EH (cell line): ENCODE measurements around the gene CBX8.

Experiments
- DNase-seq: peaks from one replicate; pipeline ENCODE4 v3.0.0-alpha.2; 2015; ENCODE audit warnings: low read depth

The CBX8 gene

GRCh38 chr17:79796763-79797491, at the start of gene CBX8:
TSS of gene CBX8 (minus strand) at chr17:79797077. CDS start at chr17:79796998, 79 bp downstream.
- peak; percentile 99 for DNase-seq

DNA sequence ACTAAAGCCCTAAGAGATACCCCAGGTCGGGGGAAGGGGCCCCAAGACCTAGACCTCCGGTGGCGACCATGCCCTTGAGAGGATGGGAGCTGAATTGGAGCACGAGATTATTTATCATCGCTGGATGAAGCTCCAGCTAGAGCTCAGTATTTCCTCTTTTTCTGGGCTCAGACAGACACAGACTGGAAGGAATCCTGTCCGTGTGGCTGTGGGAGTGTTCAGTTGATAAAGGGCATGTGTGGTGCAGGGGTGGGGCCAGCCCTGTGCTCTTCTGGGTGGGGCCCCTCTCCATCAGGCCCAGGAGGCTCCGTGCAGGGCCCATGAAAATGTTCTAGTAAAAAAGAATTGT, 48.7 kb upstream of the CBX8 start:
- DNase-seq: peak; percentile 41

DNA sequence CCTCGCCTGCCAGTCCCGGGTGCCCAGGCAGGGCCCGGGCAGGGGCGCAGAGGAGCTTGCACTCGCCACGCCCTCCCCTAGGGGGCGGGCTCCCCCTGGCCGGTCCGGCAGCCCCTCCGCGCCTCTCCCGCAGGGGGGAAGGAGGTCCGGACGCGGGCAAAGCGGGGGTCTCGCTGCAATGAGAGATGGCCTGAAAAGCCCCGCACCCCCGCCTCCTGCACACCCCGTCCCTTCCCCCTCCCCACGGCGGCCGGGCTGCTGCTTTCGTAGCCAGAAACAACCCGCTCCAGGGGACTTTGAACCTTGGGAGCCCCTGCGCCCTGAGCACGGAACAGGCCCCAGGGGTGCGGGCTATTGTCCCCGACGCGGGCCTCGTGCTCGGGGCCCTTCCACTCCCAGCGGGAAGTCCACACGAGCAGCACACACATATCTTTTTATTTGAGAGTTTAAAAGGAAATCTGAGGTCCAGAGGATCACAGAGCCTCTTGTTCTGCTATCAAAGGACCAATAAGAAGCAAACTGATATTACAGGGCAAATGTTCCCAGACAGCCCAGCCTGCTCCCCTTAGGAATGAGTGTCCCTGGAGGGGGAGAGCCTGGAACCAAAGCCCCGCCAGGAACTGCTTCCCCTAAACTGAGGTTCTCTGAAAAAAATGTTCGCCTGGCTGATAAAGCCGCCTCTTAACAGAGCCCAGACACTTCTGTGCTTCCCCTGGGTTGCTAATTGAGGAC, 48.2 kb upstream of the CBX8 start:
- DNase-seq: peak; percentile 42

DNA sequence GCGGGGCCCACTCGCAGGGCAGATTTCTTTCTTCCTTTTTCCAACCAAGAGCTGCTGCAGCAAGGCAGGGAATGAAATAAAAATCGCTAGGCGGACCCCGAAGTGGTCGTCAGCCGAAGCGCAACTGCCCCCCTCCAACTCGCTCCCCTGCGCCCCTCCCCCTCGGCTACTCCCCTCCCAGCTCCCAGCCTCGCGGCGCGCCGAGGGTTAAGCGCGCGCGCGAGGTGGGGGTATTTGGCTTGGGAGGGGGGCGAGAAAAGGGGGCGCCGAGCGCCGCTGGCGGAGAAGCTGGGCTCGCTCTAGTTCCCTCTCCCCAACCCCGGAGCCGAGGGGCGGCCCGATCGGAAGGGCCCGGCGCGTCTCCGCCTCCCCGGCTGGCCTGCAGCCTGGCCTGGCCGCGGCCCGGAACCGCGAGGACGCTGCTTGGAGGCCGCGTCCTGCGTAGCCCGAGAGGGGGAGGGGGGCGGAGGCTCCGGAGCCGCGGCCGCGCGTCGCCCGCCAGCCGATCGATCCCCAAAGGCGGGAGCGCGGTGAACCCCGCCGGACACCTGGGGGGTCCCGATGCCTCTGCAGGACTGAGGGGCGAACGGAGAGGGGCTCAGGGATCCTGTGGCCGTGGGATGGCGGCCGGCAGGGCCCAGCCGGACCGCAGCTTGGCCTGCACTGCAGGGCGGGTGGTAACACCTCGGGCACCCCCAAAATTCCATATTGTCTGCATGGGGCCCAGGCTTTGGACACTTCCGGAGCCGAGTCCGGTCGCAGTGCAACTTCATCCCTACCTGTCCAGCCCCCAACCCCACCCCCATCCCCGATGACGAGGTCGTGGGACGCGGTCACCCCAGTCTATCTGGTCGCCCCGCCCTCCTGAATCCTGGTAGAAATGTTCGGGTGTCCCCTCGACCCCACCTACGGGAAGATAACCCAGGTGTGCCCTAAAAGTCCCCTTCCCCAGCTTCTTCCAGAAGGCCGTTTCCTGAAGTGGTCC, 47.2 kb upstream of the CBX8 start:
- peak; percentile 74 for DNase-seq

DNA sequence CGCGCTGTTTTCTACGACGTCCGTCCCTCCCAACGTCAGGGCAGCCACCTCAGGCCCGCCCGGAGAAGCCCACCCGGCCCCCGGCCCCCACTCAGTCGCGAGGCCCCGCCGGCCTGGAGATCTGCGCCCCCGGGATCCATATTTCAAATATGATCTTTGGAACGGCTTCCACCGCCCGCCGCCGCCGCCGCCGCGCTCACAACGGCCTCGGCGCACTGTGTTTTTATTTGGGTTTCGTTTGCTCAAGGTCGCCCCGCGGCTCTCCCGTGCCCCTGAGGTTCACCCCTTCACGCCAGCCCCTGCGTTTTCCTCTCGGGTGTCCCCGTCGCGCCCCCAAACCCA, 46.6 kb upstream of the CBX8 start:
- no peak for DNase-seq

GRCh38 chr17:79842656-79843473, 46.0 kb upstream of the CBX8 start:
- DNase-seq: no peak

- DNase-seq: no peak
These were observed 45.3 kb upstream of the CBX8 start for GRCh38 chr17:79842136-79842655.

DNA sequence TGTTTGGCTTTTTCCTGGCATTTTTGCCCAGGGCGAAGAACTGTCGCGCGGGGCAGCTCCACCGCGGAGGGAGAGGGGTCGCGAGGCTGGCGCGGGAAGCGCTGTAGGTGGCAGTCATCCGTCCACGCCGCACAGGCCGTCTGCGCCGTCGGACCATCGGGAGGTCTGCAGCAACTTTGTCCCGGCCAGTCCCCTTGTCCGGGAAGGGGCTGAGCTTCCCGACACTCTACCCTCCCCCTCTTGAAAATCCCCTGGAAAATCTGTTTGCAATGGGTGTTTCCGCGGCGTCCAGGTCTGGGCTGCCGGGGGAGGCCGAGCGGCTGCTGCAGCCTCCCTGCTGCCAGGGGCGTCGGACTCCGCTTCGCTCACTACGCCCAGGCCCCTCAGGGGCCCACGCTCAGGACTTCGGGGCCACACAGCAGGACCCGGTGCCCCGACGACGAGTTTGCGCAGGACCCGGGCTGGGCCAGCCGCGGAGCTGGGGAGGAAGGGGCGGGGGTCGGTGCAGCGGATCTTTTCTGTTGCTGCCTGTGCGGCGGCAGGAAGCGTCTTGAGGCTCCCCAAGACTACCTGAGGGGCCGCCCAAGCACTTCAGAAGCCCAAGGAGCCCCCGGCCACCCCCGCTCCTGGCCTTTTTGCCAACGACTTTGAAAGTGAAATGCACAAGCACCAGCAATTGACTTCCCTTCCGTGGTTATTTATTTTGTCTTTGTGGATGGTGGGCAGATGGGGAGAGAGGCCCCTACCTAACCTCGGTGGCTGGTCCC, 44.7 kb upstream of the CBX8 start:
- DNase-seq: no peak

- no peak for DNase-seq
These were observed 44.1 kb upstream of the CBX8 start for GRCh38 chr17:79840989-79841286.

DNA sequence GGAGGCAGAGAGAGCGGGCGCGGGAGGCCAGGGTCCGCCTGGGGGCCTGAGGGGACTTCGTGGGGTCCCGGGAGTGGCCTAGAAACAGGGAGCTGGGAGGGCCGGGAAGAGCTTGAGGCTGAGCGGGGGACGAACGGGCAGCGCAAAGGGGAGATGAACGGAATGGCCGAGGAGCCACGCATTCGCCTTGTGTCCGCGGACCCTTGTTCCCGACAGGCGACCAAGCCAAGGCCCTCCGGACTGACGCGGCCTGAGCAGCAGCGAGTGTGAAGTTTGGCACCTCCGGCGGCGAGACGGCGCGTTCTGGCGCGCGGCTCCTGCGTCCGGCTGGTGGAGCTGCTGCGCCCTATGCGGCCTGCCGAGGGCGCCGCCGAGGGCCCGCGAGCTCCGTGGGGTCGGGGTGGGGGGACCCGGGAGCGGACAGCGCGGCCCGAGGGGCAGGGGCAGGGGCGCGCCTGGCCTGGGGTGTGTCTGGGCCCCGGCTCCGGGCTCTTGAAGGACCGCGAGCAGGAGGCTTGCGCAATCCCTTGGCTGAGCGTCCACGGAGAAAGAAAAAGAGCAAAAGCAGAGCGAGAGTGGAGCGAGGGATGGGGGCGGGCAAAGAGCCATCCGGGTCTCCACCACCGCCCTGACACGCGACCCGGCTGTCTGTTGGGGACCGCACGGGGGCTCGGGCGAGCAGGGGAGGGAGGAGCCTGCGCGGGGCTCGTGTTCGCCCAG, 43.6 kb upstream of the CBX8 start:
- DNase-seq: peak; percentile 51

- DNase-seq: peak; percentile 92
These were observed 42.7 kb upstream of the CBX8 start, which contains the start of gene CBX4 for GRCh38 chr17:79839356-79840268. TSS of gene CBX4 (minus strand) at chr17:79839440. CDS start at chr17:79839251, 189 bp downstream.

GRCh38 chr17:79838522-79839274, 41.8 kb upstream of the CBX8 start:
- DNase-seq: peak; percentile 67

DNA sequence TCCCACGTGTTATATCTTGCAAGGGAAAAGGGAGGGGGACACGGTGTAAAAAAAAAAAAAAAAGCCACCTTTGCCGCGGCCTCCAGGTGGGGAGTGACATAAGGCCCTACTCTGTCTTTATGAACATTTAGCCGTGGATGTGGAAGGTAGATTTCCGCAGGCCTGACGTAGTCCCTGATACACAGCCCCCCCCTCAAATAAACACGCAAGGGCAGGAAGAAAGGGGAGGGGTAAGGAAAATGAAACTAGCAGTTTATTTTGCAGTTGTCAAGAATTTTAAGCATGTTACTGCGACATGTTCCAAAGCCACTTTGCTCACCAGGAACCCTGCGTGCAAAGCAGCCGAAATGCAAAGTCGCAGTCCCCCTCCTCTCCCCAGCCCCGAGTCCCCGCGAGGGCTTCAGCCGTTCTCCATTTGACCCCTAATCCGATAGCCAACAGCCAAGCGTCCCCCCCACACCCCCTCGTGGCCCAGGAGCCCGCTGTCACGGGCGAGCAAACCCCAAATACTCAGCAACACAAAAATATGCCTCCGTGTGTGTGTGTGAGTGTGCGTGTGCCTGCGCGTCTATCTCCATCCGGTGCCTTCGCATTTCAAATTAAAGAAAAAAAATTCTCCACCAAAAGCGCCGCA, 41.1 kb upstream of the CBX8 start:
- DNase-seq: no peak

- peak; percentile 55 for DNase-seq
These were observed 40.4 kb upstream of the CBX8 start for GRCh38 chr17:79836972-79837887.

DNA sequence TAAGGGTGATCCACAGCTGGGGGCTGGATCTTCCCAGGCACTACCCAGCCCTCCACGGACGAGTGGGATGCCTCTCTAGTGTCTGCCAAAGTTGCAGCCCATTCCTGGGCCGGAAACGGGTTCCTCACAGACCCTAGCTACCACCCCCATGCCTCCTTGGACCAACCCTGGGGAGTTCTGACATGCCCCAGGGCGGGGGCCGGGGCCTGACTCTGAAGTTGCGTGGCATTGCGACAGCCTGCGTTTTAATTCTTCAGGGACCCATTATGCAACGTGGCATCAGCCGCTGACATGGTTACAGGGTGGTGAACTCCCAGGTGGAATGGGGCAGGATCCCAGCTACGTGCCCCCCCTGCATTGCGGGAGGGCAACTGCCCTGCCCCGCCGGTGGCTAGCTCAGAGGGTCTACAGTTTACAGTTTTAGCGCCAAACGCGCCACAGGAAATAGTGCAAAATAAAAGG, 39.7 kb upstream of the CBX8 start:
- DNase-seq: no peak

DNA sequence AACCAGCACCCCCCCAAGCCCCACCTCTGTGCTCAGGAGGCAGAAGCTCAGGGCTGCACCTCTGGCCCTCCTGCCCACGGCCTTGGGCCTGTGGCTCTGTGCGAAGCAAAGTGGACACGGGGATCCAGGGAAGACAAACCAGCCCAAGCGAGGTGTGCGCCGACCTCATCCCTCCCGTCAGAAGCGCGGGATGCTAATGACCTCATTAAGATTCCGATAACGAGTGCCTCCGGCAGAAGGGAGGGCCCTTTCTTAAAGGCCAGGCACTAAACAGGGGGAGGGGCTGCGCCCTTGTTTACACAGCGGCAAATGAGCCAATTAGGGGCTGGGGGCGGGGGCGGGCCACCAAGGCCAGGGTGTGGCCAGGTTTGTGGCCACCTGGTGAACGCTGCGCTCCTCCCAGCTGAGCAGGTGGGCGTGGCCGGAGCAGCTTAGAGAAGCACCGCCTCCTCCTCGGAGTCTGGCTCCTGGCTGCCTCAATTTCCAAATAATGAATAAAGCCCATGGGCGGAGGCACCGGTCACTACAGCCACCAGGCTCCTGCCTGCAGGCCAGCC, 39.2 kb upstream of the CBX8 start:
- no peak for DNase-seq
